ENCODE results near the gene UROS.
A peak's percentile ranks its signal among the peaks of the same experiment; 100 is the strongest.

Gene UROS
- long read RNA-seq, transcript UROS-204 (10 exons, 1,342 nt): major isoform, 148 of 204 reads
- long read RNA-seq, partial matches to known transcripts: 3 of 204 reads
- long read RNA-seq, other reads (novel, unspliced or antisense): 50 of 204 reads

DNA sequence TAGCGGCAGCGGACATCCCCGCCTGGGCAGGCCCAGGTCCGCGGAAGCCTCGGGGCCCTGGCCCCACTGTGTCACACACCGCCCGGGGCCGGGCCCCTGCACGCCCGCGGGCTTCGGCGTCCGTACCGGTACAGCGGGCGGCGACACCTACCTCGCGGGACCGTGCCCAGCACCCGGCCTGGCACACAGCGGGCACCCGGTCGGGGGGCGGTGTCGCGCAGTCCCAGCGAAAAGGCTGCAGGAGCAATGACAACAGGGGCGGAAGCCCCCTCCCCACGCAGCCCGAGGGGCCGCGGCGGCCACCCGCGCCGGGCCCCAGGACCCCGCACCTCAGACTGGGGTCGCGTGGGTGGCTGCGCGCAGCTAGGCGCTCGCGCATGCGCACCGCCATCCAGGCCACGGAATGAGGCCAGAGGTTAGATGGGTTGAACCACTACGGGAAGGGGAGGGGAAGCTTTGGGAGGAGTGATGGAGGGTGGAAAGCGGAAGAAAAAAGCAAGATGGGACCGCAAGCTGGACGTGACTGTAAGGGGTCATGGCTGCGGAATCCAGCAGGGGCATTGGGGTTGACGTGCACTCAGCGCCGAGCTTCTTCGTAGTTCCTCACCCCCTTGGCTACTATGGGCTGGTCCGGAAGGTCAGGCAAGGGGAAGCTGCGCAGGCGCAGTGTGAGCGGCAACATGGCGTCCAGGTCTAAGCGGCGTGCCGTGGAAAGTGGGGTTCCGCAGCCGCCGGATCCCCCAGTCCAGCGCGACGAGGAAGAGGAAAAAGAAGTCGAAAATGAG lies at the start of gene UROS, which contains the start of gene BCCIP:
UROS (minus strand) TSS at position 381 of the 785 bp plus-strand sequence. CDS start 6,759 bp downstream, outside the sequence.
BCCIP (plus strand) TSS at position 669 of the 785 bp plus-strand sequence; CDS start at position 681, 12 bp downstream.
- Histone ChIP-seq H3K4me3 (replicated peaks; ENCODE audit: insufficient read depth, low read length) (peak within 1 kb of the TSS; percentile 70), H3K27me3 (ENCODE audit: insufficient read depth, poor library complexity, severe bottlenecking) (no peaks in the 10 kb centered on the region), H3K27ac (replicated peaks) (peak within 1 kb of the TSS; percentile 100)
- TF ChIP-seq, protein P1, sequence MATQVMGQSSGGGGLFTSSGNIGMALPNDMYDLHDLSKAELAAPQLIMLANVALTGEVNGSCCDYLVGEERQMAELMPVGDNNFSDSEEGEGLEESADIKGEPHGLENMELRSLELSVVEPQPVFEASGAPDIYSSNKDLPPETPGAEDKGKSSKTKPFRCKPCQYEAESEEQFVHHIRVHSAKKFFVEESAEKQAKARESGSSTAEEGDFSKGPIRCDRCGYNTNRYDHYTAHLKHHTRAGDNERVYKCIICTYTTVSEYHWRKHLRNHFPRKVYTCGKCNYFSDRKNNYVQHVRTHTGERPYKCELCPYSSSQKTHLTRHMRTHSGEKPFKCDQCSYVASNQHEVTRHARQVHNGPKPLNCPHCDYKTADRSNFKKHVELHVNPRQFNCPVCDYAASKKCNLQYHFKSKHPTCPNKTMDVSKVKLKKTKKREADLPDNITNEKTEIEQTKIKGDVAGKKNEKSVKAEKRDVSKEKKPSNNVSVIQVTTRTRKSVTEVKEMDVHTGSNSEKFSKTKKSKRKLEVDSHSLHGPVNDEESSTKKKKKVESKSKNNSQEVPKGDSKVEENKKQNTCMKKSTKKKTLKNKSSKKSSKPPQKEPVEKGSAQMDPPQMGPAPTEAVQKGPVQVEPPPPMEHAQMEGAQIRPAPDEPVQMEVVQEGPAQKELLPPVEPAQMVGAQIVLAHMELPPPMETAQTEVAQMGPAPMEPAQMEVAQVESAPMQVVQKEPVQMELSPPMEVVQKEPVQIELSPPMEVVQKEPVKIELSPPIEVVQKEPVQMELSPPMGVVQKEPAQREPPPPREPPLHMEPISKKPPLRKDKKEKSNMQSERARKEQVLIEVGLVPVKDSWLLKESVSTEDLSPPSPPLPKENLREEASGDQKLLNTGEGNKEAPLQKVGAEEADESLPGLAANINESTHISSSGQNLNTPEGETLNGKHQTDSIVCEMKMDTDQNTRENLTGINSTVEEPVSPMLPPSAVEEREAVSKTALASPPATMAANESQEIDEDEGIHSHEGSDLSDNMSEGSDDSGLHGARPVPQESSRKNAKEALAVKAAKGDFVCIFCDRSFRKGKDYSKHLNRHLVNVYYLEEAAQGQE (IDR thresholded peaks at IDR 0.05; ENCODE audit: insufficient replicate concordance, low read depth): peak; percentile 45
- peak; percentile 78 for TF ChIP-seq POLR2AphosphoS5 (IDR thresholded peaks at IDR 0.05; ENCODE audit: low read depth)
- TF ChIP-seq, protein P2, sequence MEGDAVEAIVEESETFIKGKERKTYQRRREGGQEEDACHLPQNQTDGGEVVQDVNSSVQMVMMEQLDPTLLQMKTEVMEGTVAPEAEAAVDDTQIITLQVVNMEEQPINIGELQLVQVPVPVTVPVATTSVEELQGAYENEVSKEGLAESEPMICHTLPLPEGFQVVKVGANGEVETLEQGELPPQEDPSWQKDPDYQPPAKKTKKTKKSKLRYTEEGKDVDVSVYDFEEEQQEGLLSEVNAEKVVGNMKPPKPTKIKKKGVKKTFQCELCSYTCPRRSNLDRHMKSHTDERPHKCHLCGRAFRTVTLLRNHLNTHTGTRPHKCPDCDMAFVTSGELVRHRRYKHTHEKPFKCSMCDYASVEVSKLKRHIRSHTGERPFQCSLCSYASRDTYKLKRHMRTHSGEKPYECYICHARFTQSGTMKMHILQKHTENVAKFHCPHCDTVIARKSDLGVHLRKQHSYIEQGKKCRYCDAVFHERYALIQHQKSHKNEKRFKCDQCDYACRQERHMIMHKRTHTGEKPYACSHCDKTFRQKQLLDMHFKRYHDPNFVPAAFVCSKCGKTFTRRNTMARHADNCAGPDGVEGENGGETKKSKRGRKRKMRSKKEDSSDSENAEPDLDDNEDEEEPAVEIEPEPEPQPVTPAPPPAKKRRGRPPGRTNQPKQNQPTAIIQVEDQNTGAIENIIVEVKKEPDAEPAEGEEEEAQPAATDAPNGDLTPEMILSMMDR (IDR thresholded peaks at IDR 0.05; ENCODE audit: insufficient read depth, low read length): no peak
- peak; percentile 88 to 89 for DNase-seq (ENCODE audit: low read depth in 1 of 2, low spot score in 1 of 2)

DNA sequence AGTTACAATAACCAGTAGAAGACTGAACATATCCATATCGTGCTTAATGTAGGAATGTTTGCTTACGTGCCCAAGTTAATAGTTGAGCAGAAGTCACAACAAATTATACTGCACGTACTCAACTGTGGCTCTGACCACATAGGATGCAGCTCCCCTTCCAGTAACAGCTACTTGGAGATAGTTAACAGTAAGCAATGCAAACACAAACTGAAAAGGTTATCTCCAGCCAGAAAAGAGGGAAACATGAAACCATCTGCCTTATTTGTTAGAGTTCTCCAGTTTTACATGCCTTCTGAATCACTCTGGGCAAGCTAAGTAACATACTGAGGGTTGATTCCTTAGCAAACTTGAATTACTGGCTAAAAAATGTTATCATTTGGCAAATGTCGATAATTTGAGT lies 48.3 kb upstream of the UROS start:
- TF ChIP-seq GABPA (IDR thresholded peaks at IDR 0.05; ENCODE audit: low read depth): no peak
- TF ChIP-seq POLR2AphosphoS5 (IDR thresholded peaks at IDR 0.05; ENCODE audit: low read depth): no peak
- no peak for TF ChIP-seq SPI1 (IDR thresholded peaks at IDR 0.05; ENCODE audit: borderline replicate concordance, low read depth)
- TF ChIP-seq, protein P2 (IDR thresholded peaks at IDR 0.05; ENCODE audit: insufficient read depth, low read length): no peak
- TF ChIP-seq, protein P1 (IDR thresholded peaks at IDR 0.05; ENCODE audit: insufficient replicate concordance, low read depth): no peak
- Histone ChIP-seq H3K4me3 (replicated peaks; ENCODE audit: insufficient read depth, low read length) (no peak overlapping the region), H3K27ac (replicated peaks) (no peak overlapping the region), H3K27me3 (ENCODE audit: insufficient read depth, poor library complexity, severe bottlenecking) (no peaks in the 10 kb centered on the region)
- no peak for DNase-seq (ENCODE audit: low read depth in 1 of 2, low spot score in 1 of 2)

DNA sequence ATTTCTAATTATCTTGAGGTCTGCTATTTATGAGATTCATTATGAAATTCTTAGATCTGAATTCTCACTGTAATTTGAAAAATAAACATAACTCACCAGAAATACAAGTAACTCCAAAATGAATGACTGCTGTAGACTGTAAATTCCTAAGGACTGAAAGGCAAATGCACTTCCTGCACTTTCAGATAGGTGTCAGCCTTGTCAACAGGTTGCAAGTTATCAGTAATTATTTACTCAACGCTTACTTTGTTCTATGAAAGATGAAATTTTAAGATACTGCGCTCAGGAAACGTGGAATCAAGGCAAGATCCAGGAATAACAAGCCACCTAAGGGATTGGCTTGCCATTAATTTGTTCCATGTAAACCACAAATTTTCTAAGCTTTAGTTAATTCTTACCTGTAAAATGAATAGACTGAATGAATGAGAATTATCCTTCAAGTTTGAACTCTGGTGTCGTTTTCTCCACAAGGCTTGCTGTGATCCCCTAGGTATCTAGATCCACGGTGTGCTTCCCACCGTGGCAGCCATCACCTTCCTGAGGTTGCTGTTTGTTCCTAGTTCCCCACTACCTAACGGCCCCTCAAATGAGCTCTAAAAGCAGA lies 45.4 kb upstream of the UROS start:
- Histone ChIP-seq H3K27ac (replicated peaks) (no peak overlapping the region), H3K4me3 (replicated peaks; ENCODE audit: insufficient read depth, low read length) (no peak overlapping the region), H3K27me3 (ENCODE audit: insufficient read depth, poor library complexity, severe bottlenecking) (no peaks in the 10 kb centered on the region)
- TF ChIP-seq SPI1 (IDR thresholded peaks at IDR 0.05; ENCODE audit: borderline replicate concordance, low read depth) (0 out of 2 replicates have a peak, but pooled peaks have one; percentile 1), GABPA (IDR thresholded peaks at IDR 0.05; ENCODE audit: low read depth) (no peak), POLR2AphosphoS5 (IDR thresholded peaks at IDR 0.05; ENCODE audit: low read depth) (no peak)
- TF ChIP-seq, protein P1 (IDR thresholded peaks at IDR 0.05; ENCODE audit: insufficient replicate concordance, low read depth): no peak
- TF ChIP-seq, protein P2 (IDR thresholded peaks at IDR 0.05; ENCODE audit: insufficient read depth, low read length): peak; percentile 81
- peak; percentile 4 to 18 for DNase-seq (ENCODE audit: low read depth in 1 of 2, low spot score in 1 of 2)
